GM12865 (cell line): Measurements from ENCODE around the gene SLC35D3.
"Not testable (repeated sequence)": the region's sequence is repeated elsewhere in the genome, so short reads cannot be mapped to it uniquely, and the experiment has no call there.

Experiments
- DNase-seq: peaks from one replicate; pipeline ENCODE4 v3.0.0; 2010; ENCODE audit warnings: low read depth
- H3K4me3 ChIP-seq: 2 replicates; pipeline ENCODE4 v1.5.1; 2011; ENCODE audit warnings: mild to moderate bottlenecking, low read depth, low read length, control low read depth
- CTCF ChIP-seq: IDR thresholded peaks from 2 replicates; pipeline ENCODE4 v1.5.1; 2011; ENCODE audit warnings: low read length, control low read depth, low read depth, inconsistent platforms; ENCODE audit not compliant: insufficient read depth; ENCODE audit errors: missing control alignments

Gene SLC35D3

GRCh38 chr6:136921936-136922684, at the start of gene SLC35D3:
Gene SLC35D3, plus strand, starts transcription at chr6:136922301. Its CDS starts 128 bp downstream, at chr6:136922429.
- peak; percentile 15 for DNase-seq
- H3K4me3 ChIP-seq, result peak within 1 kb of the TSS; percentile 58
- no peak for TF ChIP-seq CTCF

- no peak overlapping the region for H3K4me3 ChIP-seq
- no peak for TF ChIP-seq CTCF
- peak; percentile 3 for DNase-seq
Observed at GRCh38 chr6:136873748-136874147, 48.4 kb upstream of the SLC35D3 start.

GRCh38 chr6:136876469-136876868, 45.6 kb upstream of the SLC35D3 start:
- H3K4me3 ChIP-seq, DNase-seq: not testable (repeated sequence)

- no peak for TF ChIP-seq CTCF
- no peak for DNase-seq
- no peak overlapping the region for H3K4me3 ChIP-seq
Observed at GRCh38 chr6:136880748-136881460, 41.2 kb upstream of the SLC35D3 start.

- no peak for TF ChIP-seq CTCF
Observed at GRCh38 chr6:136886091-136886490, 36.0 kb upstream of the SLC35D3 start.

GRCh38 chr6:136887953-136888352, 34.1 kb upstream of the SLC35D3 start:
- no peak for TF ChIP-seq CTCF
- no peak for DNase-seq
- H3K4me3 ChIP-seq, result no peak overlapping the region

More at GRCh38 chr6:136886091-136886490, 36.0 kb upstream of the SLC35D3 start:
- no peak for DNase-seq
- H3K4me3 ChIP-seq, result no peak overlapping the region

GRCh38 chr6:136889271-136890193, 32.6 kb upstream of the SLC35D3 start:
- no peak for TF ChIP-seq CTCF
- no peak for DNase-seq
- no peak overlapping the region for H3K4me3 ChIP-seq
